K562 (cell line): ENCODE results near the gene MOSPD3. TPM values are rescaled to one million over a fixed set of nuclear protein-coding genes. Genes with fewer than 3 reads are reported as not detected.

Experiments used
- ARID2 ChIP-seq: fragments of 450-650 bp; IDR thresholded peaks from 2 replicates; pipeline ENCODE4 v1.6.1; 2017; ENCODE audit warnings: antibody characterized with exemption, mild to moderate bottlenecking
- CREB1 ChIP-seq, 2 experiments: sonication (generic) in 1 of 2; formaldehyde crosslinking in 1 of 2; IDR thresholded peaks; 2 replicates each; pipeline versions ENCODE4 v1.6.1 to v1.8.0; 2012 to 2022; ENCODE audit warnings: inconsistent platforms in 1 of 2, mild to moderate bottlenecking in 1 of 2, missing genetic modification reagents in 1 of 2, moderate library complexity in 1 of 2
- CTCF ChIP-seq, 3 experiments: IDR thresholded peaks in 2 of 3; conservative IDR thresholded peaks in 1 of 3; 2 replicates each; pipeline ENCODE4 v1.5.1; 2011 to 2012; ENCODE audit warnings: low read length in 3 of 3, mild to moderate bottlenecking in 3 of 3, control low read depth in 2 of 3, improper control_type of control experiment in 1 of 3, inconsistent platforms in 1 of 3, low read depth in 1 of 3, mixed read lengths in 1 of 3, moderate library complexity in 1 of 3; ENCODE audit not compliant: insufficient read depth in 2 of 3
- DNMT1 ChIP-seq: fragments of 450-650 bp; IDR thresholded peaks from 2 replicates; pipeline ENCODE4 v1.6.1; 2016; ENCODE audit warnings: antibody characterized with exemption, mild to moderate bottlenecking
- HDGF ChIP-seq: fragments of 450-650 bp; IDR thresholded peaks from 2 replicates; pipeline ENCODE4 v1.6.1; 2016
- HMGXB4 ChIP-seq: sonication (generic); formaldehyde crosslinking; IDR thresholded peaks from 2 replicates; pipeline ENCODE4 v1.8.1; 2023; ENCODE audit warnings: mild to moderate bottlenecking, missing genetic modification reagents
- MAX ChIP-seq: sonication (generic); formaldehyde crosslinking; IDR thresholded peaks from 2 replicates; pipeline ENCODE4 v1.9.0; 2022; ENCODE audit warnings: mild to moderate bottlenecking, missing genetic modification reagents
- MAZ ChIP-seq, 2 experiments: fragments of 450-650 bp in 1 of 2; sonication (generic) in 1 of 2; formaldehyde crosslinking; IDR thresholded peaks in 1 of 2; conservative IDR thresholded peaks in 1 of 2; 2 replicates each; pipeline versions ENCODE4 v1.4.0 to v1.5.0; 2020; ENCODE audit warnings: mild to moderate bottlenecking in 1 of 2, missing genetic modification reagents in 1 of 2
- NFYB ChIP-seq: IDR thresholded peaks from 2 replicates; pipeline ENCODE4 v1.6.1; 2011; ENCODE audit warnings: mild to moderate bottlenecking, moderate library complexity; ENCODE audit not compliant: insufficient read length; ENCODE audit errors: extremely low read depth
- RBBP5 ChIP-seq: fragments of 200-600 bp; sonication (generic); IDR thresholded peaks from 2 replicates; pipeline ENCODE4 v1.6.1; 2012; ENCODE audit warnings: borderline replicate concordance, mild to moderate bottlenecking, low read length, control low read depth, inconsistent platforms; ENCODE audit not compliant: insufficient read depth, poor library complexity, severe bottlenecking
- SIN3A ChIP-seq, 2 experiments: fragments of 150-350 bp in 1 of 2; IDR thresholded peaks; 2 replicates each; pipeline ENCODE4 v1.6.1; 2011 to 2016; ENCODE audit warnings: borderline replicate concordance in 2 of 2, low read depth in 2 of 2, low read length in 2 of 2, mild to moderate bottlenecking in 2 of 2, moderate library complexity in 2 of 2; ENCODE audit not compliant: control insufficient read depth in 1 of 2
- ZFX ChIP-seq: sonication (generic); formaldehyde crosslinking; IDR thresholded peaks from 2 replicates; pipeline ENCODE4 v1.8.0; 2022; ENCODE audit warnings: mild to moderate bottlenecking, missing genetic modification reagents, moderate library complexity
- polyA plus RNA-seq, 8 experiments: library from polyadenylated mRNA; depleted of rRNA in 4 of 8; stranded (reverse) in 5 of 8; unstranded in 3 of 8; fragments of >200 nt; fragmentation: Nextera tagmentation in 2 of 8; fragmentation: Illumina TruSeq in 1 of 8; extraction: Ambion mirVana in 2 of 8; extraction: Trizol in 1 of 8; gene quantifications; 2 replicates each; pipeline versions ENCODE4 v1.2.1 to v1.2.3, GENCODE V29; 2011 to 2014; ENCODE audit warnings: inconsistent platforms in 1 of 8, missing spikeins in 1 of 8
- total RNA-seq, 7 experiments: library from RNA; depleted of rRNA in 6 of 7; stranded (reverse); fragments of >200 nt in 6 of 7; fragmentation: Illumina TruSeq in 2 of 7; extraction: Trizol in 2 of 7; gene quantifications; 2 replicates each; pipeline versions ENCODE4 v1.2.1 to v1.2.3, GENCODE V29; 2011 to 2021; ENCODE audit warnings: low replicate concordance in 1 of 7
- TF ChIP-seq, protein P1 (sequence below): fragments of 250-450 bp; sonication (Bioruptor Pico); IDR thresholded peaks from 2 replicates; pipeline ENCODE4 v1.4.0; 2020
- TF ChIP-seq, protein P2 (sequence below): sonication (generic); formaldehyde crosslinking; IDR thresholded peaks from 2 replicates; pipeline ENCODE4 v1.8.0; 2022; ENCODE audit warnings: mild to moderate bottlenecking, missing genetic modification reagents

MOSPD3 gene
- total and polyA plus RNA-seq, 9 of the 15 experiments (the other 6 are each of a cell fraction or from before 2014, with no cell fraction given) = 1.4 to 32.1 (median 7.3) TPM

DNA sequence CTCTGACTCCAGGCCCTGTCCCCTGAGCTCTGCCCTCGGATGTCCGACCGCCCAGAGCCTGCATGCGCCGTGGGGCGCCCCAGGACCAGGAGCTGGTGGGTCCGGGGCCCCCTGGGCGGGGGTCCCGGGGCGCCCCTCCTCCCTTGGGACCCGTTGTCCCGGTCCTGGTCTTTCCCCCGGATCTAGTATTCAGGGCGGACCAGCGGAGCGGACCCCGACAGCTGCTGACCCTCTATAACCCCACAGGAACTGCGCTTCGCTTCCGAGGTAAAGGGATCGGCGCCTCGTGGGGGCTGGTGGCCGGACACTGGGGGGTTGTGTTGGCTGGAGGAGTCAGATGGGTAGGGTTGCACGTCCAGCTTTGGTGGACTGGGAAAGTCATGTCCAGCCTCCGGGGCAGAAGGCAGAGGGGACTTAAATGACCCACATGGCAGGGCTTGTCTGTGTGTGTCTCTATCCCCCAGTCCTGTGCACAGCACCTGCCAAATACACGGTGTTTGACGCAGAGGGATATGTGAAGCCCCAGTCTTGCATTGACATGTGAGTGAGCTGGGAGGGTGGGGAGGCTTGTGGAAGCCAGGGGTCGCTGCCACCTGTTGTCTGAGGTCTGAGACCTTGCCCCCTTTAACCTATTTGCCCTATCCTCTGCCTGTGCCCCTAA is 520 bp downstream of the MOSPD3 start (continued):
- TF ChIP-seq, protein P1, sequence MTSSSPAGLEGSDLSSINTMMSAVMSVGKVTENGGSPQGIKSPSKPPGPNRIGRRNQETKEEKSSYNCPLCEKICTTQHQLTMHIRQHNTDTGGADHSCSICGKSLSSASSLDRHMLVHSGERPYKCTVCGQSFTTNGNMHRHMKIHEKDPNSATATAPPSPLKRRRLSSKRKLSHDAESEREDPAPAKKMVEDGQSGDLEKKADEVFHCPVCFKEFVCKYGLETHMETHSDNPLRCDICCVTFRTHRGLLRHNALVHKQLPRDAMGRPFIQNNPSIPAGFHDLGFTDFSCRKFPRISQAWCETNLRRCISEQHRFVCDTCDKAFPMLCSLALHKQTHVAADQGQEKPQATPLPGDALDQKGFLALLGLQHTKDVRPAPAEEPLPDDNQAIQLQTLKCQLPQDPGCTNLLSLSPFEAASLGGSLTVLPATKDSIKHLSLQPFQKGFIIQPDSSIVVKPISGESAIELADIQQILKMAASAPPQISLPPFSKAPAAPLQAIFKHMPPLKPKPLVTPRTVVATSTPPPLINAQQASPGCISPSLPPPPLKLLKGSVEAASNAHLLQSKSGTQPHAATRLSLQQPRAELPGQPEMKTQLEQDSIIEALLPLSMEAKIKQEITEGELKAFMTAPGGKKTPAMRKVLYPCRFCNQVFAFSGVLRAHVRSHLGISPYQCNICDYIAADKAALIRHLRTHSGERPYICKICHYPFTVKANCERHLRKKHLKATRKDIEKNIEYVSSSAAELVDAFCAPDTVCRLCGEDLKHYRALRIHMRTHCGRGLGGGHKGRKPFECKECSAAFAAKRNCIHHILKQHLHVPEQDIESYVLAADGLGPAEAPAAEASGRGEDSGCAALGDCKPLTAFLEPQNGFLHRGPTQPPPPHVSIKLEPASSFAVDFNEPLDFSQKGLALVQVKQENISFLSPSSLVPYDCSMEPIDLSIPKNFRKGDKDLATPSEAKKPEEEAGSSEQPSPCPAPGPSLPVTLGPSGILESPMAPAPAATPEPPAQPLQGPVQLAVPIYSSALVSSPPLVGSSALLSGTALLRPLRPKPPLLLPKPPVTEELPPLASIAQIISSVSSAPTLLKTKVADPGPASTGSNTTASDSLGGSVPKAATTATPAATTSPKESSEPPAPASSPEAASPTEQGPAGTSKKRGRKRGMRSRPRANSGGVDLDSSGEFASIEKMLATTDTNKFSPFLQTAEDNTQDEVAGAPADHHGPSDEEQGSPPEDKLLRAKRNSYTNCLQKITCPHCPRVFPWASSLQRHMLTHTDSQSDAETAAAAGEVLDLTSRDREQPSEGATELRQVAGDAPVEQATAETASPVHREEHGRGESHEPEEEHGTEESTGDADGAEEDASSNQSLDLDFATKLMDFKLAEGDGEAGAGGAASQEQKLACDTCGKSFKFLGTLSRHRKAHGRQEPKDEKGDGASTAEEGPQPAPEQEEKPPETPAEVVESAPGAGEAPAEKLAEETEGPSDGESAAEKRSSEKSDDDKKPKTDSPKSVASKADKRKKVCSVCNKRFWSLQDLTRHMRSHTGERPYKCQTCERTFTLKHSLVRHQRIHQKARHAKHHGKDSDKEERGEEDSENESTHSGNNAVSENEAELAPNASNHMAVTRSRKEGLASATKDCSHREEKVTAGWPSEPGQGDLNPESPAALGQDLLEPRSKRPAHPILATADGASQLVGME (CRISPR knock-in tag) = no peak
- TF ChIP-seq MAX (CRISPR knock-in tag) = no peak; the same call in 1 of the 2 replicates
- TF ChIP-seq MAZ (CRISPR knock-in tag; conservative IDR thresholded peaks at IDR 0.05 in 1 of 2, IDR thresholded peaks at IDR 0.05 in 1 of 2) = 0 out of 4 replicates have a peak, but pooled peaks of 1 of the 2 experiments have one; percentile 32
- TF ChIP-seq ARID2 = no peak
- 0 out of 2 replicates have a peak, but pooled peaks have one; percentile 10 for TF ChIP-seq HDGF
- TF ChIP-seq SIN3A (IDR thresholded peaks at IDR 0.05; ENCODE audit: borderline replicate concordance in 2 of 2, control insufficient read depth in 1 of 2, low read depth in 2 of 2, low read length in 2 of 2) = peak in 1 of 2 experiments; percentile 54; a peak in 1 of 4 replicates
- no peak for TF ChIP-seq CREB1 (IDR thresholded peaks at IDR 0.05)
- TF ChIP-seq CREB1 (CRISPR knock-in tag; IDR thresholded peaks at IDR 0.05) = no peak
- TF ChIP-seq HMGXB4 = no peak
- no peak for TF ChIP-seq NFYB
- TF ChIP-seq, protein P2, sequence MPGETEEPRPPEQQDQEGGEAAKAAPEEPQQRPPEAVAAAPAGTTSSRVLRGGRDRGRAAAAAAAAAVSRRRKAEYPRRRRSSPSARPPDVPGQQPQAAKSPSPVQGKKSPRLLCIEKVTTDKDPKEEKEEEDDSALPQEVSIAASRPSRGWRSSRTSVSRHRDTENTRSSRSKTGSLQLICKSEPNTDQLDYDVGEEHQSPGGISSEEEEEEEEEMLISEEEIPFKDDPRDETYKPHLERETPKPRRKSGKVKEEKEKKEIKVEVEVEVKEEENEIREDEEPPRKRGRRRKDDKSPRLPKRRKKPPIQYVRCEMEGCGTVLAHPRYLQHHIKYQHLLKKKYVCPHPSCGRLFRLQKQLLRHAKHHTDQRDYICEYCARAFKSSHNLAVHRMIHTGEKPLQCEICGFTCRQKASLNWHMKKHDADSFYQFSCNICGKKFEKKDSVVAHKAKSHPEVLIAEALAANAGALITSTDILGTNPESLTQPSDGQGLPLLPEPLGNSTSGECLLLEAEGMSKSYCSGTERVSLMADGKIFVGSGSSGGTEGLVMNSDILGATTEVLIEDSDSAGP (CRISPR knock-in tag) = no peak
- peak; percentile 19 for TF ChIP-seq RBBP5
- peak; percentile 51 to 55 (median 53); a peak in 5 of 6 replicates for TF ChIP-seq CTCF (IDR thresholded peaks at IDR 0.05 in 2 of 3, conservative IDR thresholded peaks at IDR 0.05 in 1 of 3; ENCODE audit: insufficient read depth in 2 of 3, low read depth in 1 of 3, low read length in 3 of 3)
- peak; percentile 4; the same call in 1 of the 2 replicates for TF ChIP-seq ZFX
- no peak for TF ChIP-seq DNMT1
